ENCODE data around the gene EVA1B.

GRCh38 chr1:36367798-36368197 lies 44.4 kb upstream of the EVA1B start:
- TF ChIP-seq CTCF (IDR thresholded peaks at IDR 0.05) (no peak), POLR2A (IDR thresholded peaks at IDR 0.05) (no peak)

Data from uterus (tissue), 2 donors.